ENCODE results near the gene PSMA3. TPM values are rescaled to one million over a fixed set of nuclear protein-coding genes. Genes with fewer than 3 reads are reported as not detected.
"Not testable (repeated sequence)": the region's sequence is repeated elsewhere in the genome, so short reads cannot be mapped to it uniquely, and the experiment has no call there.

The PSMA3 gene
- total RNA-seq, 1 donor from 2014 or later: 197 TPM

DNA sequence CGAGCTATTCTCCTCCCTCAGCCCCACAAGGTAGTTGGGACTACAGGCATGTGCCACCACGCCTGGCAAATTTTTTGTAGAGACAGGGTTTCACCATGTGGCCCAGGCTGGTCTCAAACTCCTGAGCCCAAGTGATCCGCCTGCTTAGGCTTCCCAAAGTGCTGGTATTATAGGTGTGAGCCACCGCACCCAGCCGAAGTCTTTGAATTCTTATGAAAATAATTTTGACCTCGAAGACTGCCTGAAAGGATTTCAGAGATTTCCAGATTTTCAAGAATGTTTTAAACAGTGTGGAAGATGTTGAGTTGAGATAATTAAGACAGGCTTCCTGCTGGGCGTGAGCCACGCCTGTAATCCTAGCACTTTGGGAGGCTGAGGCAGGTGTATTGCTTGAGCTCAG is 5.0 kb downstream of the PSMA3 start:
- H3K9me3 Mint-ChIP-seq (ENCODE audit: low read depth): no peaks in the 10 kb centered on the region
- H3K4me1 Mint-ChIP-seq (ENCODE audit: low read depth): peaks cover 15% of the 10 kb centered on the region
- no peak overlapping the region for H3K4me3 Mint-ChIP-seq (ENCODE audit: low read depth)
- peaks cover 17% of the 10 kb centered on the region for H3K36me3 Mint-ChIP-seq (ENCODE audit: insufficient read depth)
- TF ChIP-seq, protein P1, sequence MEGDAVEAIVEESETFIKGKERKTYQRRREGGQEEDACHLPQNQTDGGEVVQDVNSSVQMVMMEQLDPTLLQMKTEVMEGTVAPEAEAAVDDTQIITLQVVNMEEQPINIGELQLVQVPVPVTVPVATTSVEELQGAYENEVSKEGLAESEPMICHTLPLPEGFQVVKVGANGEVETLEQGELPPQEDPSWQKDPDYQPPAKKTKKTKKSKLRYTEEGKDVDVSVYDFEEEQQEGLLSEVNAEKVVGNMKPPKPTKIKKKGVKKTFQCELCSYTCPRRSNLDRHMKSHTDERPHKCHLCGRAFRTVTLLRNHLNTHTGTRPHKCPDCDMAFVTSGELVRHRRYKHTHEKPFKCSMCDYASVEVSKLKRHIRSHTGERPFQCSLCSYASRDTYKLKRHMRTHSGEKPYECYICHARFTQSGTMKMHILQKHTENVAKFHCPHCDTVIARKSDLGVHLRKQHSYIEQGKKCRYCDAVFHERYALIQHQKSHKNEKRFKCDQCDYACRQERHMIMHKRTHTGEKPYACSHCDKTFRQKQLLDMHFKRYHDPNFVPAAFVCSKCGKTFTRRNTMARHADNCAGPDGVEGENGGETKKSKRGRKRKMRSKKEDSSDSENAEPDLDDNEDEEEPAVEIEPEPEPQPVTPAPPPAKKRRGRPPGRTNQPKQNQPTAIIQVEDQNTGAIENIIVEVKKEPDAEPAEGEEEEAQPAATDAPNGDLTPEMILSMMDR (IDR thresholded peaks at IDR 0.05; ENCODE audit: unreplicated experiment): no peak
- no peaks in the 10 kb centered on the region for H3K27me3 Mint-ChIP-seq
- H3K27ac Mint-ChIP-seq: no peak overlapping the region
- DNase-seq (ENCODE audit: low spot score, unreplicated experiment): no peak

DNA sequence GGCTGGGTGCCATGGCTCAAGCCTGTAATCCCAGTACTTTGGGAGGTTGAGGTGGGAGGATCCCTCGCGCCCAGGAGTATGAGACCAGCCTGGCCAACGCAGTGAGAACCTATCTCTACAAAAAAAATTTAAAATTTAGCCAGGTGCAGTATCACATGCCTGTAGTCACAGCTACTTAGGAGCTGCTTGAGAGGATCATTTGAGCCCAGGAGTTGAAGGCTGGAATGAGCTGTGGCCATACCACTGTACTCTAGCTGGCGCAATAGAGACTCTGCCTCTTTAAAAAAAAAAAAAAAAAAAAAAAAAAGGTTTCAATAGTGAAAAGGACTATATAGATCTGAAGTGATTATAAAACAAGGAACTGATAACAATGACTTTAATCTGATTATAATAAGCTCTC is 13.5 kb downstream of the PSMA3 start:
- peaks cover 20% of the 10 kb centered on the region for H3K36me3 Mint-ChIP-seq (ENCODE audit: insufficient read depth)
- H3K9me3 Mint-ChIP-seq (ENCODE audit: low read depth): no peaks in the 10 kb centered on the region
- H3K4me3 Mint-ChIP-seq (ENCODE audit: low read depth): no peak overlapping the region
- H3K27ac Mint-ChIP-seq: no peak overlapping the region
- H3K27me3 Mint-ChIP-seq: no peaks in the 10 kb centered on the region
- TF ChIP-seq, protein P1 (IDR thresholded peaks at IDR 0.05; ENCODE audit: unreplicated experiment): no peak
- no peaks in the 10 kb centered on the region for H3K4me1 Mint-ChIP-seq (ENCODE audit: low read depth)
- no peak for DNase-seq (ENCODE audit: low spot score, unreplicated experiment)

- not testable (repeated sequence) for H3K9me3 Mint-ChIP-seq (ENCODE audit: low read depth); H3K4me3 Mint-ChIP-seq (ENCODE audit: low read depth); H3K4me1 Mint-ChIP-seq (ENCODE audit: low read depth); DNase-seq (ENCODE audit: low spot score, unreplicated experiment); H3K27me3 Mint-ChIP-seq
- Mint-ChIP-seq H3K36me3 (ENCODE audit: insufficient read depth) (peaks cover 22% of the 10 kb centered on the region), H3K27ac (peak overlapping the region; percentile 49)
Observed at GRCh38 chr14:58262005-58262404, 17.4 kb downstream of the PSMA3 start.

GRCh38 chr14:58265401-58265800 is 20.8 kb downstream of the PSMA3 start:
- H3K4me1 Mint-ChIP-seq (ENCODE audit: low read depth): peaks cover 4% of the 10 kb centered on the region
- H3K4me3 Mint-ChIP-seq (ENCODE audit: low read depth): no peak overlapping the region
- no peak for DNase-seq (ENCODE audit: low spot score, unreplicated experiment)
- peaks cover 21% of the 10 kb centered on the region for H3K36me3 Mint-ChIP-seq (ENCODE audit: insufficient read depth)
- no peaks in the 10 kb centered on the region for H3K9me3 Mint-ChIP-seq (ENCODE audit: low read depth)
- TF ChIP-seq, protein P1 (IDR thresholded peaks at IDR 0.05; ENCODE audit: unreplicated experiment): no peak
- H3K27ac Mint-ChIP-seq: peak overlapping the region; percentile 33
- no peaks in the 10 kb centered on the region for H3K27me3 Mint-ChIP-seq

GRCh38 chr14:58270628-58271027 is 26.0 kb downstream of the PSMA3 start:
- Mint-ChIP-seq H3K4me3 (ENCODE audit: low read depth) (no peak overlapping the region), H3K9me3 (ENCODE audit: low read depth) (no peaks in the 10 kb centered on the region), H3K27me3 (no peaks in the 10 kb centered on the region), H3K4me1 (ENCODE audit: low read depth) (no peaks in the 10 kb centered on the region), H3K36me3 (ENCODE audit: insufficient read depth) (peaks cover 23% of the 10 kb centered on the region), H3K27ac (peak overlapping the region; percentile 24)
- TF ChIP-seq, protein P1 (IDR thresholded peaks at IDR 0.05; ENCODE audit: unreplicated experiment): no peak
- no peak for DNase-seq (ENCODE audit: low spot score, unreplicated experiment)

DNA sequence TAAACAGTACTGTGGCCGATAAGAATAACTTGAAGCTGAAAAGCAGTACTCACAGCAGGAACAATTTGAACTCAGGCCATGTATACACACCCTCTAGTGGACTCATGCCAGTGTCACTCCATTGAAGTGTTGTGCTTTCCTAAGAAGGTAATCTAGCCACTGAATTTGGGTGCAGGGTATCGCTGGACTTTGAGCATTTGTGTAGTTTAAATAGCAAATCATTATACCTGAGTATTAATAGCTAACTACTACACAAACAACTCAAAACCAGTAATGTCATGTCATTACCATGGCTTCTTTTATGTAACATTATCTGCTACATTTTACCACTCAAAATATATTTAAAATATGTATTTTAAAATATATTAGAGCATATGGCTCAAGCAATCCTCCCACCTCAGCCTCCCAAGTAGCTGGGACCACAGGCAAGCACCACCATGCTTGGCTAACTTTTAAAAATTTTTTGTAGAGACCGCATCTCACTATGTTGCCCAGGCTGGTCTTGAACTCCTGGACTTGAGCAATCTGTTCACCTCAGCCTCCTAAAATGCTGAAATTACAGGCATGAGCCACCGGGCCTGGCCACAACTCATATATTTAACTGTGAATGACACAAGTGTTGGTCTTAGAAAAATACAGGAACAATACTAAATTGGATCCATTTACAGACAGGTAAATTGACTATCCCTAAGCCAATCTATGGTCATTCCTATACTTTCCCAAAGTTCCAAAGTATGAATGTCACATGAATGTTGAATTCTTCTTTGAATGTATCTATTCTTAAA is 28.1 kb downstream of the PSMA3 start:
- Mint-ChIP-seq H3K9me3 (ENCODE audit: low read depth) (no peaks in the 10 kb centered on the region), H3K27me3 (no peaks in the 10 kb centered on the region), H3K36me3 (ENCODE audit: insufficient read depth) (peaks cover 22% of the 10 kb centered on the region), H3K4me3 (ENCODE audit: low read depth) (no peak overlapping the region), H3K4me1 (ENCODE audit: low read depth) (no peaks in the 10 kb centered on the region), H3K27ac (peak overlapping the region; percentile 87)
- TF ChIP-seq, protein P1 (IDR thresholded peaks at IDR 0.05; ENCODE audit: unreplicated experiment): peak; percentile 26
- DNase-seq (ENCODE audit: low spot score, unreplicated experiment): no peak

All from progenitor cell of endocrine pancreas (in vitro differentiated cells).